Measurements from ENCODE around the gene OGDH. TPM values are rescaled to one million over a fixed set of nuclear protein-coding genes. Genes with fewer than 3 reads are reported as not detected.
"Not testable (repeated sequence)": the region's sequence is repeated elsewhere in the genome, so short reads cannot be mapped to it uniquely, and the experiment has no call there.

Gene OGDH
- total RNA-seq, 1 donor from 2014 or later = 35.1 TPM

GRCh38 chr7:44576228-44576627 is 30.2 kb upstream of the OGDH start:
- FAIRE-seq = no peak
- no peak for DNase-seq (ENCODE audit: low spot score in 2 of 2)

- DNase-seq (ENCODE audit: low spot score in 2 of 2) (no peak), FAIRE-seq (no peak)
These were observed 25.2 kb upstream of the OGDH start for GRCh38 chr7:44580945-44581878.

GRCh38 chr7:44581879-44582603 is 24.4 kb upstream of the OGDH start, which contains the start of gene TMED4:
TMED4 (minus strand) TSS chr7:44582231; CDS start chr7:44582206, 25 bp downstream.
- DNase-seq (ENCODE audit: low spot score in 2 of 2) = peak; percentile 96 to 98
- no peak for FAIRE-seq

DNA sequence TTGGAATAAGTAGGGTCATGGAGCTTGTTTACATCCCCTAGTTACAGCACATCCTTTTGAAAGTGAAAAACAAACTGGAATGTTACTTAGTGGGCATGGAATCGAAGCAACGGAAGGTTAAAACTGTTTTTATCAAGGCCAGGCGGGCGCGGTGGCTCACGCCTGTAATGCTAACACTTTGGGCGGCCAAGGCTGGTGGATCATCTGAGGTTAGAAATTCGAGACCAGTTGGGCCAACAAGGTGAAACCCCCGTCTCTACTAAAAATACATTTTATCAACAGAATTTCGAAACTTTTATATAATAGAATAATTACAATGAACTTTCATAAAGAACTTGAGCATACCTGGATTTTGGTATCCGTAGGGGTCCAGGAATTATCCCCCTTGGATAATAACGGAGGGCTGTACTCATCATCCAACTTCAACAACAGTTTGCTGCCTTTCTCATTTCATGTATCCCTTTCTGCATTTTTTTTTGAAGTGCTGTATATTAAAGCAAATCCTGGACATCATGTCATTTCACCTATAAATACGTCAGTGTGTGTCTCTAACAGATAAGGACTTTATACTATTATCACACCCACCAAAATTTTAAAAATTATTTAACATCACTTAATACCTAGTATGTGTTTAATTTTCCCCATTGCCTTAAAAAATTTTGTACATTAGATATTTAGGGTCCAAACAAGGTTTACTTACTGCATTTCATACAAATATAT is 23.1 kb upstream of the OGDH start:
- DNase-seq (ENCODE audit: low spot score in 2 of 2) = no peak
- FAIRE-seq = no peak

DNA sequence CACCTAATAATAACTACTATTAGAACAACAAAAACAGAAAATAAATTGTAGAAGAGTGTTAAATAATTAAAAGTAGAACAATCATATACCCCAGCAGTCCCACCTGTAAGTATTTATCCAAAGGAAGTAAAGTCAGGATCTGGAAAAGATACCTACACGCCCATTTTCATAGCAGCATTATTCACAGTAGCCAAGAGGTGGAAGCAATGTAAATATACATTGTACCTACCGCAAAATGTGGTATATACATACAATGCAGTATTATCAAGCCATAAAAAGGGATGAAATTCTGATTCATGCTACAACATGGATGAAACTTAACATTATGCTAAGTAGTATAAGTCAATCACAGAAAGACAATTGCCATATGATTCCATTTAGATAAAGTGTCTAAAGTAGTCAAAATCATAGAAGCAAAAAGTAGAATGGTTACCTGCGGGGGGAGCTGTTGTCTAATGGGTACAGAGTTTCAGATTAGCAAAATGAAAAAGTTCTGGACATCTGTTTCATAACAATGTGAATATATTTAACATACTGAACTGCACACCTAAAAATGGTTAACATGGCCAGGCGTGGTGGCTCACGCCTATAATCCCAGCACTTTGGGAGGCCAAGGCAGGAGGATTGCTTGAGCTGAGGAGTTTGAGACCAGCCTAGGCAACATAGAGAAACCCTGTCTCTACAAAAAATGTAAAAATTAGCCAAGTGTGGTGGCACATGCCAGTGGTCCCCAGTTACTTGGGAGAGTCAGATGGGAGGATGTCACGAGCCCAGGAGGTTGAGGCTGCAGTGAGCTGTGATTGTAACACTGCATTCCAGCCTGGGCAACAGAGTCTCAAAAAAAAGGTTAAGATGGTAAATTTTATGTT is 18.4 kb upstream of the OGDH start:
- DNase-seq (ENCODE audit: low spot score in 2 of 2) = no peak
- no peak for FAIRE-seq

DNA sequence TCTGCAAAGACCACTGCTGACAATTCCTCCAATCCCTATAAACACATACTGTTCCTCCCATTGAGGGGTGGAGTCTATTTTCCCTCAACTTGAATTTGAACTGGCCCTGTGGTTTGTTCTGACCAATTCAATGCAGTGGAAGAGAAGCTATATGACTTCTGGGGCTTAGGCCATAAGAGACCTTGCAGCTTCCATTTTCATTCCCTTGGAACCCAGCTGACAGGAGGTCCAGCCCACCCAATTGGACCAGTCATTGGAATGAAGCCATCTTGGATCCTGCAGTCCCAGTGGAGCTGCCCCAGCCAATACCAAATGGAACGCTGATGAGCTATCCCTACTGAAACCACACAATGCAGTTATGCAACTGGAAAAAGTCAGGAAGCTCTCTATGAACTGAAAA is 15.5 kb upstream of the OGDH start:
- FAIRE-seq (no peak), DNase-seq (ENCODE audit: low spot score in 2 of 2) (no peak)

GRCh38 chr7:44595934-44596635 is 10.3 kb upstream of the OGDH start:
- DNase-seq (ENCODE audit: low spot score in 2 of 2) = no peak
- FAIRE-seq = no peak

DNA sequence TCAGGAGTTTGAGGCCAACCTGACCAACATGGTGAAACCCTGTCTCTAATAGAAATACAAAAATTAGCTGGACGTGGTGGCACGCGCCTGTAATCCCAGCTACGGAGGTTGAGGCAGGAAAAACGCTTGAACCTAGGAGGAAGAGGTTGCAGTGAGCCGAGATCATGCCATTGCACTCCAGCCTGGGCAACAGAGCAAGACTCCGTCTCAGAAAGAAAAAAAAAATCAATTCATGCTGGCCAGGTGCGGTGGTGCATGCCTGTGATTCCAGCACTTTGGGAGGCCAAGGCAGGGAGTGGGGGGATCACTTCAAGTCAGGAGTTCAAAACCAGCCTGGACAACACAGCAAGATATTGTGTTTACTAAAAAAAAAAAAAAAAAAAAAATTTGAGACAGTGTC is 9.2 kb upstream of the OGDH start:
- FAIRE-seq; DNase-seq (ENCODE audit: low spot score in 2 of 2): not testable (repeated sequence)

- FAIRE-seq (no peak), DNase-seq (ENCODE audit: low spot score in 2 of 2) (no peak)
These were observed 7.2 kb upstream of the OGDH start for GRCh38 chr7:44599222-44599621.

DNA sequence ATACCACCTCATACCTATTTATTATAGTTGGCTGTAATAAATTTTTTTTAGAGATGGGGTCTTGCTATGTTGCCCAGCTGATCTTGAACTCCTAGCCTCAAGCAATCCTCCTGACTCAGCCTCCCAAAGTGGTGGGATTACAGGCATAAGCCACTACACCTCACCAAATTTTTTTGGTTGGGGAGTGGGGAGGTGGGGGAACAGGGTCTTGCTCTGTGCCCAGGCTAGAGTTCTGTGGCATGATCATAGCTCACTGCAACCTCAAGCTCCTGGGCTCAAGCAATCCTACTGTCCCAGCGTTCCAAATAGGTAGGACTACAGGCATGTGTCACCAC is 3.9 kb upstream of the OGDH start:
- DNase-seq (ENCODE audit: low spot score in 2 of 2) = no peak
- FAIRE-seq = no peak

DNA sequence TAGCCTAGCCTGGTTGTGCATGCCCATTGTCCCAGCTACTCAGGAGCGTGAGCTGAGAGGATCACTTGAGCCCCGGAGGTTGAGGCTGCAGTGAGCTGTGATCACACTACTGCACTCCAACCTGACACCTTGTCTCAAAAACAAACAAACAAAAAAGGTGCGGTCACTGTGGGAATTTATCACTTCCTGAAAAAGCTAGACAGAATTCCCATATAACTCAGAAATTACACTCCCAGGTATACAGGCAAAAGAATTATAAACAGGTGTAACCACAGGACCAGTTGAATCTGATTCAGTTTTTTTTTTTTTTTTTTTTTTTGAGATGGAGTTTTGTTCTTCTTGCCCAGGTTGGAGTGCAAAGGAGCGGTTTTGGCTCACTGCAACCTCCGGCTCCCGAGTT is 3.2 kb upstream of the OGDH start:
- no peak for DNase-seq (ENCODE audit: low spot score in 2 of 2)
- FAIRE-seq = no peak

DNA sequence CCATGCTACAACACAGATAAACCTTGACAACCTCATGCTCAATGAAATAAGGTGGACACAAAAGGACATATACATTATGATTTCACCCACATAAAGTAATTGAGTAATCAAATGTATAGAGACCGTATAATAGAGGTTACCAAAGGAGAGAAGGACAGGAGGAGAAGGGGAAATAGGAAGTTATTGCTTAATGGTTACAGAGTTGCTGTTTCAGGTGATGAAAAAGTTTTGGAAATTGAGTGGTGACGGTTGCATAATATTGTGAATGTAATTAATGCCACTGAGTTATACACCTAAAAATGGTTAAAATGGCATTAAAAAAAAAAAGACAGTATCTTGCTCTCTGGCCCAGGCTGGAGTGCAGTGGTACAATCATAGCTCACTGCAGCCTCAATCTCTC is 1.5 kb upstream of the OGDH start:
- DNase-seq (ENCODE audit: low spot score in 2 of 2) (no peak), FAIRE-seq (no peak)

DNA sequence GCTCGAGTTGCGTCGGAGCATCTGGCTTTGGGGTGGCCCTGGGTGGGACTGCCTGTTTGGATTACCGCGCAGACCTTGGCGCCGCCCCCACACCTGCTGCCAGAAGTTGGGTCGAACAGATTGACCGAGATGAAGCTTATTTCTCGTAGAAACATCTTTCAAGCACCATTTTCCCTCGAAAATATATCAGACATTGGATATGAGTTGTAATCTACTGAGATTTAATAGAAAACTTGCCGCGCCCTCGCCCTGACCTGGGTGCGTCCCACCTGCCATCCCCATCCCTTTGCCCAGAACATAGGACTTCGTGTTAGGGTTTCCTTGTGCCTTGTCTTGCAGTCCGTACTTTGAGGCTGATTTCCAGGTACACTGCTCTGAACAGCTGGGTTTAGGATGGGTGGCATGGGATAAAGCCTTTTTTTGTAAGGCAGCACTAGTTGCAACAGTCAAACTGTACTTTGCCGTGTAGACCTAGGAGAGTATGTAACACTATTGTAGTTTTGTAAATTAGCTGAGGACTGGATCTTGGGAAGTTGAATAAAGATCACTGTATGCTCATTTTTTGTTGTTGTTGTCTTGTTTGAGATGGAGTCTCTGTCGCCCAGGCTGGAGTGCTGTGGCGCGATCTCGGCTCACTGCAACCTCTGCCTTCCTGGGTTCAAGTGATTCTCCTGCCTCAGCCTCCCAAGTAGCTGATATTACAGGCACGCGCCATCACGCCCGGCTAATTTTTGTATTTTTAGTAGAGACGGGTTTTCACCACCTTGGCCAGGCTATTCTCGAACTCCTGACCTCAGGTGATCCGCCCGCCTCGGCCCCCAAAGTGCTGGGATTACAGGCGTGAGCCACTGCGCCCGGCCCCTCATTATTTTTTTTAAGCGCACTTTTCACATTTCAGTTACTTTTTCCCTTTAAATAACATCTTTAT is 978 bp downstream of the OGDH start:
- FAIRE-seq = no peak
- no peak for DNase-seq (ENCODE audit: low spot score in 2 of 2)

DNA sequence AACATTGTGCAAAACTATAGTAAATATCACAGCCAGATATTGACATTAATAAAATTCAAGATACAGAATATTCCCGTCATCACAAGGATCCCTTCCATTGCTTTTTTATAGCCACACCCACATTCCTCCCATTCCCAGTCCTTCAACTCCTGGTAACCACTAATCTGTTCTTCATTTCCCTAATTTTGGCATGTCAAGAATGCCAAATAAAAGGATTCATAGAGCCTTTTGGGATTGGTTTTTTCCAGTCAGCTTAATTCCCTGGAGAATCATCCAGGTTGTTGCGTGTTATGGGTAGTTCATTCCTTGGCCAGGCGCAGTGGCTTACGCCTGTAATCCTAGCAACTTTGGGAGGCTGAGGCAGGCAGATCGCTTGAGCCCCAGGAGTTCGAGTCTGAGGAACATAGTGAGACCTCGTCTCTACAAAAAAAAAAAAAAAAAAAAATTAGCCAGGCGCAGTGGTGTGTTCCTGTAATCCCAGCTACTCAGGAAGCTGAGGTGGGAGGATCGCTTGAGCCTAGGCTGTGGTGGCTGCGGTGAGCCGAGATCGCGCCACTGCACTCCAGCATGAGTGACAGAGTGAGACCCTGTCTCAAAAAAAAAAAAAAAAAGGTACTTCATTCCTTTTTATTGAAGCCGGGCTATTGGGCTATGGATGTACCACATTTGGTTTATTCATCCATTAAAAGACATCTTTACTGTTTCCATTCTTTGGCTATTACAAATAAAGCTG is 2.7 kb downstream of the OGDH start:
- FAIRE-seq (no peak), DNase-seq (ENCODE audit: low spot score in 2 of 2) (no peak)

DNA sequence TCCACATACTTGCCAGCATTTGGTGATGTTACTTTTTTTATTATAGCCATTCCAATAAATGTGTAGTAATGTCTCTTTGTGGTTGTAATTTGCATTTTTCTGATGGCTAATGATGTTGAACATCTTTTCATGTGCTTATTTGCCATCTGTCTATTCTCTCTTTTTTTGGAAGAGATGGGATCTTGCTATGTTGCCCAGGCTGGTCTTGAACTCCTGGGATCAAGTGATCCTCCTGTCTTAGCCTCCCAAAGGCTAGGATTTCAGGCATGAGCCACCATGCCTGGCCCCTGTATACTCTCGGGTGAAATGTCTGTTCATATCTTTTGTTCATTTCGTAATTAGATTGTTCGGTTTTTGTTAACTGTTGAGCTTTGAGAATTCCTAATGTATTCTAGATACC is 3.4 kb downstream of the OGDH start:
- no peak for FAIRE-seq
- no peak for DNase-seq (ENCODE audit: low spot score in 2 of 2)

GRCh38 chr7:44615149-44615611 is 8.8 kb downstream of the OGDH start:
- FAIRE-seq (no peak), DNase-seq (ENCODE audit: low spot score in 2 of 2) (no peak)

- FAIRE-seq (no peak), DNase-seq (ENCODE audit: low spot score in 2 of 2) (no peak)
These were observed 9.4 kb downstream of the OGDH start for GRCh38 chr7:44615793-44616192.

DNA sequence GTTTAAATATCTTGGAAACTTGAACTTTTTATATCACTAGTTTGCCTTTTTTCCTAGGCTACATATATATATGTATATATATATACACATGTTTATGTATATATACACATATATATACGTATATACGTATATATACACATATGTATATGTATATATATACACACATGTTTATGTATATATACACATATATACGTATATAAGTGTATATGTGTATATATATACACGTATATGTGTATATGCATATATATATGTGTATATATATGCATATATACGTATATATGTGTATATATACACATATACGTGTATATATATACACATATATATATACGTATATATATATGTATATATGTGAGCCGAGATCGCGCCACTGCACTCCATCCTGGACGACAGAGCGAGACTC is 10.1 kb downstream of the OGDH start:
- FAIRE-seq = peak; percentile 21
- DNase-seq (ENCODE audit: low spot score in 2 of 2) = no peak

All from frontal cortex (tissue), 4 donors.